H1 (cell line): ENCODE results near the gene EMC7. TPM values are rescaled to one million over a fixed set of nuclear protein-coding genes. Genes with fewer than 3 reads are reported as not detected.

Experiments used
- BCL11A ChIP-seq, 2 experiments: IDR thresholded peaks; one replicate each; pipeline ENCODE4 v1.6.1; 2011; ENCODE audit warnings: low read depth in 2 of 2, low read length in 2 of 2, mild to moderate bottlenecking in 2 of 2
- CBX5 ChIP-seq: fragments of 300-800, 300-1000 bp; sonication (generic); IDR thresholded peaks from 2 replicates; pipeline ENCODE4 v1.7.1; 2016; ENCODE audit warnings: antibody characterized with exemption, low read length, low read depth
- CEBPB ChIP-seq: IDR thresholded peaks from 2 replicates; pipeline ENCODE4 v1.6.1; 2012; ENCODE audit warnings: low read depth, low read length
- CHD2 ChIP-seq: IDR thresholded peaks from 2 replicates; pipeline ENCODE4 v1.6.1; 2012; ENCODE audit warnings: low read length, improper control_type of control experiment
- CREB1 ChIP-seq: IDR thresholded peaks from 2 replicates; pipeline ENCODE4 v1.6.1; 2012; ENCODE audit warnings: inconsistent platforms
- EGR1 ChIP-seq: IDR thresholded peaks from 2 replicates; pipeline ENCODE4 v1.6.1; 2011; ENCODE audit warnings: low read depth, low read length, borderline replicate concordance
- HDAC6 ChIP-seq: IDR thresholded peaks from one replicate; pipeline ENCODE4 v1.7.1; 2012; ENCODE audit warnings: low read depth, mild to moderate bottlenecking, inconsistent platforms, low read length, moderate library complexity
- JUND ChIP-seq: IDR thresholded peaks from 2 replicates; pipeline ENCODE4 v1.6.1; 2011; ENCODE audit warnings: mild to moderate bottlenecking, improper control_type of control experiment, low read length
- KDM5A ChIP-seq: fragments of 200-600 bp; IDR thresholded peaks from 2 replicates; pipeline ENCODE4 v1.7.1; 2012; ENCODE audit warnings: mild to moderate bottlenecking, low read length, inconsistent platforms, mixed read lengths
- NANOG ChIP-seq: IDR thresholded peaks from 2 replicates; pipeline ENCODE4 v1.6.1; 2011; ENCODE audit warnings: low read length, low read depth, mild to moderate bottlenecking, inconsistent platforms; ENCODE audit not compliant: insufficient read depth, poor library complexity, severe bottlenecking
- POLR2A ChIP-seq, 2 experiments: IDR thresholded peaks; 1 replicate in 1 of 2; 2 replicates in 1 of 2; pipeline ENCODE4 v1.6.1; 2011; ENCODE audit warnings: low read depth in 2 of 2, low read length in 2 of 2, mild to moderate bottlenecking in 2 of 2; ENCODE audit errors: control extremely low read depth in 1 of 2
- TAF7 ChIP-seq: optimal IDR thresholded peaks from 2 replicates; pipeline ENCODE3; 2011; ENCODE audit warnings: low read depth, mild to moderate bottlenecking, inconsistent platforms, low read length, moderate library complexity, borderline replicate concordance
- ZNF274 ChIP-seq: IDR thresholded peaks from 2 replicates; pipeline ENCODE4 v1.7.0; 2012; ENCODE audit warnings: low read length, borderline replicate concordance; ENCODE audit errors: extremely low read depth
- polyA plus RNA-seq, 7 experiments: library from polyadenylated mRNA; depleted of rRNA in 3 of 7; stranded (reverse) in 5 of 7; unstranded in 2 of 7; fragments of >200 nt in 5 of 7; fragments of 200-250 nt in 2 of 7; gene quantifications; 1 replicate in 5 of 7; 2 replicates in 1 of 7; 4 replicates in 1 of 7; pipeline versions ENCODE4 v1.2.1 to v1.2.3, GENCODE V29; 2011 to 2013; ENCODE audit warnings: missing spikeins in 2 of 7, mixed read lengths in 2 of 7
- total RNA-seq: library from RNA; stranded (reverse); fragmentation: NEBNext Ultra II Directional; extraction: Animal tissue kit (Norgen Biotek cat#: 25700); gene quantifications from 2 replicates; pipeline ENCODE4 v1.2.1, GENCODE V29; 2021

The EMC7 gene
- total and polyA plus RNA-seq, 2 of the 8 experiments (the other 6 are each of a cell fraction or from before 2014, with no cell fraction given), result 29.0 to 39.0 TPM

DNA sequence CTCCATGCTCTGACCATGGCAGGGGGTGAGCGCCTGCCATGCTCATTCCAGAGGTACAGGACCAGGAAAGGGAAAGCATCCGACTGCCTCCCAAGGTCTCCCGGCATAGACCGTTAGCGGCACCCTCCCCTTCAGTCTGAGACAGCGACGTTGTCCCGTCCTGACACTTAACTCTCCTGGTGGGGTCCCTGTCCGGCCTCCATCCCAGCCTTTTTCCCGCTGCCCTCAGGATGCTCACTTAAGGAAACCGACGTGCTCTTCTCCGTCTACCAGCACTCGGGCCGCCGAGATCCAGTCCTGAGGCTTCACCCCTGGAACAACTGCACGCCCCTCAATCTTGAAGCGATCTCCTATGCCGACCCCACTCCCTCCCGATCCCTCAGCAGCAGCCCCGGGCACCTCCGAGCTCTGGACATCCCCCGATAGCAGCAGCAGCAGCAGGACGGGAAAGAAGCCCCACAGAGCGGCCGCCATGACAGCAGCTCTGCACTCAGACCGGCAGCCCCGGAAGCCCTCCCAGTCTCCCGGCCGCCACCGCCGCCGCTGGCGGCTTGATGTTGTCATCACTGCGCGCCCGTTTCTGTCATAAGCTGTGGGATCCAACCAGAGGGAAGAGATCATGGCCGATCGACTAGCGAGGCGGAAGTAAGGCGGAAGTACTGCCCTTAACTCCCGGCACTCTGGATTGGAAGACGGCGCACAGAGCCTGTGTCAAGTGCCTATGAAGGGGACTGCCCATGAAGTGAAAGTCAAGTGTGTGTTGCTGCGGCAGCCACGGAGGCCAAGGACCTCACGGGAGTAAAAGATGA, at the start of gene EMC7, which contains the start of gene PGBD4 (continued):
- peak; percentile 13 for TF ChIP-seq NANOG
- TF ChIP-seq KDM5A, result peak; percentile 79
- TF ChIP-seq CBX5, result no peak
- TF ChIP-seq CREB1, result peak; percentile 99
- TF ChIP-seq POLR2A (IDR thresholded peaks at IDR 0.05; ENCODE audit: control extremely low read depth in 1 of 2, low read depth in 2 of 2, low read length in 2 of 2), result peak; percentile 36 to 90
- no peak for TF ChIP-seq JUND
- no peak for TF ChIP-seq HDAC6
- peak; percentile 92 for TF ChIP-seq EGR1
- TF ChIP-seq CHD2, result peak; percentile 56; the same call in 1 of the 2 replicates
- TF ChIP-seq ZNF274, result no peak
- peak; percentile 74 for TF ChIP-seq TAF7
- no peak for TF ChIP-seq BCL11A (IDR thresholded peaks at IDR 0.05; ENCODE audit: low read depth in 2 of 2, low read length in 2 of 2)
- TF ChIP-seq CEBPB, result no peak
